Omental fat pad (tissue), 4 donors: ENCODE data around the gene AFF4. TPM values are rescaled to one million over a fixed set of nuclear protein-coding genes. Genes with fewer than 3 reads are reported as not detected.
"Not testable (repeated sequence)": the region's sequence is repeated elsewhere in the genome, so short reads cannot be mapped to it uniquely, and the experiment has no call there.

Experiments
- ATAC-seq: fragments of 150-250 bp; one replicate; pipeline ENCODE4 v1.9.1; 2016; ENCODE audit warnings: mild to moderate bottlenecking, moderate library complexity; ENCODE audit not compliant: low FRiP score
- DNase-seq: peaks from one replicate; pipeline ENCODE4 v3.0.0-alpha.2; 2019; ENCODE audit warnings: low spot score
- total RNA-seq, 4 donors: library from RNA; depleted of rRNA; stranded (reverse); fragments of >200 nt; gene quantifications; one replicate each; pipeline ENCODE4 v1.1.0, GENCODE V29; 2016
- TF ChIP-seq, protein P1 (sequence below), 3 donors: fragments of 450-650 bp; IDR thresholded peaks; one replicate each; pipeline ENCODE4 v1.5.1; 2016 to 2017; ENCODE audit warnings: antibody characterized with exemption in 3 of 3, mild to moderate bottlenecking in 3 of 3, moderate library complexity in 2 of 3

AFF4 gene
- total RNA-seq, 4 donors from 2014 or later: 52.8 to 118 (median 87.5) TPM

DNA sequence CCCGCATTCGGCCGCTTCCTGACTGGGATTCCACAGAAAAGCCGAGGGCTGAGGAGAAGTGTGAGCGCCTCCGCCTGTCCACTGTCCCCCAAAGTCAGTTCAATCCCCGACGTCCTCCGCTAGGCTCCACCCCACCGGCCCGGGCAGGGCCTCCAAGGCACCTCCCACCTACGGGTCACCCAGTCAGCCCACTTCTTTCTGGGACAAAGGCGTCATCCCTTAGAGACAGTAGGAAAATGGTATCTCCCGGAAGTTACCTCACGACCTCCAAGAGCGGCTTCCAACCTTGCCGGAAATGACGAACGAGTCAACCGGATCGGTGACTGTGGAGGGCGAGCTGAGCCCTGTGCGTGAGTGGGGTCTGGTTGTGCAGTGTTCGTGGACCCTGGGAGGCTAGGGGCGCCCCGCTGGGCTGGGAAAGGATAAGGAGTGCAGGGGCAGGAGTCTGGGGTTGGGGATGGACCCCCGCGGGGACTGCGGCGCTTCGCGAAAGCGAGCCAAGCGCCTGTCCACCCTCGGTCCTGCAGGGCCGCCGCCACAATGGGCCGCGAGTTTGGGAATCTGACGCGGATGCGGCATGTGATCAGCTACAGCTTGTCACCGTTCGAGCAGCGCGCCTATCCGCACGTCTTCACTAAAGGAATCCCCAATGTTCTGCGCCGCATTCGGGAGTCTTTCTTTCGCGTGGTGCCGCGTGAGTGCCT, 96.9 kb downstream of the AFF4 start, which contains the start of the genes GDF9 and UQCRQ:
Gene GDF9 (minus strand): TSS at position 128 of the 704 bp plus-strand sequence. CDS start 1,936 bp downstream, outside the sequence.
Gene UQCRQ (plus strand): TSS at position 301 of the 704 bp plus-strand sequence. CDS start 240 bp downstream, at position 541.
- DNase-seq (peak; percentile 68), ATAC-seq (peak; percentile 99)
- TF ChIP-seq, protein P1, sequence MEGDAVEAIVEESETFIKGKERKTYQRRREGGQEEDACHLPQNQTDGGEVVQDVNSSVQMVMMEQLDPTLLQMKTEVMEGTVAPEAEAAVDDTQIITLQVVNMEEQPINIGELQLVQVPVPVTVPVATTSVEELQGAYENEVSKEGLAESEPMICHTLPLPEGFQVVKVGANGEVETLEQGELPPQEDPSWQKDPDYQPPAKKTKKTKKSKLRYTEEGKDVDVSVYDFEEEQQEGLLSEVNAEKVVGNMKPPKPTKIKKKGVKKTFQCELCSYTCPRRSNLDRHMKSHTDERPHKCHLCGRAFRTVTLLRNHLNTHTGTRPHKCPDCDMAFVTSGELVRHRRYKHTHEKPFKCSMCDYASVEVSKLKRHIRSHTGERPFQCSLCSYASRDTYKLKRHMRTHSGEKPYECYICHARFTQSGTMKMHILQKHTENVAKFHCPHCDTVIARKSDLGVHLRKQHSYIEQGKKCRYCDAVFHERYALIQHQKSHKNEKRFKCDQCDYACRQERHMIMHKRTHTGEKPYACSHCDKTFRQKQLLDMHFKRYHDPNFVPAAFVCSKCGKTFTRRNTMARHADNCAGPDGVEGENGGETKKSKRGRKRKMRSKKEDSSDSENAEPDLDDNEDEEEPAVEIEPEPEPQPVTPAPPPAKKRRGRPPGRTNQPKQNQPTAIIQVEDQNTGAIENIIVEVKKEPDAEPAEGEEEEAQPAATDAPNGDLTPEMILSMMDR (IDR thresholded peaks at IDR 0.05): no peak

DNA sequence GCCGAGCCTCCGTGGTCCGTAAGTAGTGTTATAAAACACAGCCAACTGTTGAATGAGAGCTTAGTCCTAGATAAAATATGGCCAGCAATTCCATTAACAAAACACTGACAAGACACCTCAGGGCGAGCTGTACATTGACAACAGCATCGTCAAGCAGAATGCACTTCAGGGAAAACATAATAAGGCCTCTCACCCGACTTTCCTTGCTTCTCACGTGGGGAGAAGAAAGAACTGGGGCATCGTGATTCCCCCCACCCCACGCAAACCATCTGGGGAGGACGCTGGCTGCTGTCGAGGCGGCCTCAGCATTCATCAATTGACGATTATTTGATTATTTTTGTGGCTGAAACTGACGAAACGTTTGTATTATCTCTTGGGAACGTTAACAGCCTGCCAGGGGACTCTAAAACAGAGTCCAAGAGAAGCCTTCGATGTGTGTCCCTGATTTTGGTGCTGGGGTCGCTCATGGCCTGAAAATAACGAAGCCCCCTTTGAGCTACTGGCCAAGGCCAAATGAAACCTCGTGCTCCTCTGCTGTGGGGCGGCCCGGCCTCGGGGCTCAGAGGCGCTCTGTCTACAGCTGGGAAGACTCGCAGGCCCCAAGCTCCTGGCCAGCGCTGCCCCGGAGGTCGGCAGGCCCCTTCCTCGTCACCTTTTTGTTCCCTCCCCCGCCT, 97.6 kb downstream of the AFF4 start:
- DNase-seq (no peak), ATAC-seq (peak; percentile 67)
- TF ChIP-seq, protein P1 (IDR thresholded peaks at IDR 0.05): no peak

DNA sequence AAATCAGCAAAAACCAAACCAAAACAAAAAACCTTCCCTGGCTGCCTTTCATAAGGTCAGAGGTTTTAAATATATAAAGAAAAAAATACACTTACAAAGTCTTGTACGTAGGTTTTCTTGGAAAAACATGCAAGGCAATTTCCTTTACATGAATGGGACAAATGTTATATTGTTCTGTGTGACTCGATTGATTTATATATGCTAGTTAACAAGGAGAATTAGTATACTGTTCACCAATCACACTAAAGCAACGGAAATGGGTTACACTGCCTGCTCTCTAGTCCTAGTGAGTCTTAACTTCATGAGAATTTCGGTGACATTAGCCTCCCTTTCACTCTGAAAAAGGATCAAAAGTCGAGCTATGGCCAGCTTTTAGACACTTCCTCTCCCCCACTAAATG, 102.7 kb downstream of the AFF4 start:
- DNase-seq (no peak), ATAC-seq (no peak)
- TF ChIP-seq, protein P1 (IDR thresholded peaks at IDR 0.05): no peak

DNA sequence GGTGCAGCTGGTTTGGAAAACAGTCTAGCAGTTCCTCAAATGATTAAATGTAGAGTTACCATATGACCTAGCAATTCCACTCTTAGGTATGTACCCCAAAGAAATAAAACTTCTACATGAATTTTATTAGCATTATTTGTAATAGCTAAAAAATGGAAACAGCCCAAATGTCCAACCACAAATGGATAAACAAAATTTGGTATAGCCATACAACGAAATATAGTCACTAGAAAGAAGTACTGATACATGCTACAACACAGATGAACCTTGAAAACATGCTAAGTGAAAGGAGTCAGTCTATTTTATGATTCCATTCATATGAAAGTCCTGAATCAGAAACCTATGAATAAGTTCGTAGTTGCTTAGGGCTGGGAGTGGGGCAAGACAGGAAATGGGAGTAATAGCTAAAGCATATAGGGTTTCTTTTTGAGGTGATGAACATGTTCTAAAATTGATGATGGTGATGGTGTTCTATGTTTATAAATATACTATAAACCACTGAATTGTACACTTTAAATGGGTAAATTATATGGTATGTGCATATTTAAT, 103.5 kb downstream of the AFF4 start:
- no peak for DNase-seq
- no peak for ATAC-seq
- TF ChIP-seq, protein P1 (IDR thresholded peaks at IDR 0.05): no peak

DNA sequence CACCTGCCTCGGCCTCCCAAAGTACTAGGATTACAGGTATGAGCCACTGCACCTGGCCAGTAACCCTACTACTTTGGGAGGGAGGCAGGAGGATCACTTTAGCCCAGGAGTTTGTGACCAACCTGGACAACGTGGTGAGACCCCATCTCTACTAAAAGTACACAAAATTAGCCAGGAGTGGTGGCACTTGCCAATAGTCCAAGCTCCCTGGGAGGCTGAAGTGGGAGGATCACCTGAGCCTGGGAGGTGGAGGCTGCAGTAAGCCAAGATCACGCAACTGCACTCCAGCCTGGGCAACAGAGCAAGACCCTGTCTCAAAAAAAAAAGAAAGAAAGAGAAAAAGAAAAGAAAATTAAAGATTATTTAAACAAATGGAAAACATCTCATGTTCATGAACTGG, 107.4 kb downstream of the AFF4 start:
- no peak for ATAC-seq
- TF ChIP-seq, protein P1 (IDR thresholded peaks at IDR 0.05): no peak
- no peak for DNase-seq

DNA sequence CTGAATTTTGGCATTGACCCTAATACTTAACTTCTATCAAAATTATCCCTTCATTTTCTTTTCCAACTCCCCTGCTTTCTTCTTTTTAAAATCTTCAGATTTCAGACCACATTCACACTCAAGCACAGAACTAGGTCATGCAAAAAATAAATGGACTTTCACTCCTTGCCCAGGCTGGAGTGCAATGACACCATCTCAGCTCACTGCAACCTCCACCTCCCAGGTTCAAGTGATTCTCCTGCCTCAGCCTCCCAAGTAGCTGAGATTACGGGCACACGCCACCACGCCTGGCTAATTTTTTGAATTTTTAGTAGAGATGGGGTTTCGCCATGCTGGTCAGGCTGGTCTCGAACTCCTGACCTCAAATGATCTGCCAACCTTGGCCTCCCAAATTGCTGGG, 108.4 kb downstream of the AFF4 start:
- not testable (repeated sequence) for DNase-seq, ATAC-seq

DNA sequence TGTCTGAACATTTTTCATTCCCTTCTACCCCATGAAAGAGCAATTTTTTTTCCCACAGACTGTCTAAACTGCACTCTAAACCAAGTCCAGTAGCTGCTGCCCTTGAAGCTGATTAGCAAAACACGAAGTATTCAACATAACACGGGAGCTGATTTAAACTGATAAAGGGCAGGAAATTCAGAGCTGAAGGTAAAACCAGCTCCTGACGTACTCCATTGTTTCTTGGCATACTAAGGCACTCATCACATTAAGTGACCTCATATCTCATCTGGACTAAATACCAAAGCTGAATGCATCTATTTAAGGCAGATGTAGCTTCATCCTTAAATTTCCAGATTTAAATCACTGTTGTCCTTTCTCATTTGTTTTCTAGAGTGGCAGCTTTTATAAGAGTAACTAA, 109.1 kb downstream of the AFF4 start:
- TF ChIP-seq, protein P1 (IDR thresholded peaks at IDR 0.05): no peak
- DNase-seq (no peak), ATAC-seq (no peak)
